Activated T-helper 17 cell treated with anti-CD3 and anti-CD28 coated beads, Interleukin-2, amount 50 U/mL, for 72 hours (primary cell): Measurements from ENCODE around the gene TCOF1. TPM values are rescaled to one million over a fixed set of nuclear protein-coding genes. Genes with fewer than 3 reads are reported as not detected.
"Not testable (repeated sequence)": the region's sequence is repeated elsewhere in the genome, so short reads cannot be mapped to it uniquely, and the experiment has no call there.

Experiments used
- ATAC-seq: fragments of 150-1000 bp; cut with Tn5 transposase; replicated peaks from 2 replicates; pipeline ENCODE4 v1.10.0; 2021; ENCODE audit warnings: mild to moderate bottlenecking, moderate library complexity
- H3K27ac Mint-ChIP-seq: one replicate; pipeline ENCODE4 v1.8.0; 2022; ENCODE audit warnings: mixed read lengths
- H3K27me3 Mint-ChIP-seq: one replicate; pipeline ENCODE4 v1.8.0; 2022; ENCODE audit warnings: mixed read lengths
- H3K36me3 Mint-ChIP-seq: one replicate; pipeline ENCODE4 v1.8.0; 2022; ENCODE audit warnings: low read depth, mild to moderate bottlenecking, mixed read lengths
- H3K4me1 Mint-ChIP-seq: one replicate; pipeline ENCODE4 v1.8.0; 2022; ENCODE audit warnings: mixed read lengths
- H3K4me3 Mint-ChIP-seq: one replicate; pipeline ENCODE4 v1.8.0; 2022; ENCODE audit warnings: mild to moderate bottlenecking, mixed read lengths
- H3K9me3 Mint-ChIP-seq: one replicate; pipeline ENCODE4 v1.8.0; 2022; ENCODE audit warnings: mixed read lengths
- total RNA-seq, 2 donors: library from RNA; stranded (reverse); gene quantifications; one replicate each; pipeline ENCODE4 v1.2.3, GENCODE V29; 2022

The TCOF1 gene
- total RNA-seq, 2 donors from 2014 or later: 55.3 to 117 TPM

DNA sequence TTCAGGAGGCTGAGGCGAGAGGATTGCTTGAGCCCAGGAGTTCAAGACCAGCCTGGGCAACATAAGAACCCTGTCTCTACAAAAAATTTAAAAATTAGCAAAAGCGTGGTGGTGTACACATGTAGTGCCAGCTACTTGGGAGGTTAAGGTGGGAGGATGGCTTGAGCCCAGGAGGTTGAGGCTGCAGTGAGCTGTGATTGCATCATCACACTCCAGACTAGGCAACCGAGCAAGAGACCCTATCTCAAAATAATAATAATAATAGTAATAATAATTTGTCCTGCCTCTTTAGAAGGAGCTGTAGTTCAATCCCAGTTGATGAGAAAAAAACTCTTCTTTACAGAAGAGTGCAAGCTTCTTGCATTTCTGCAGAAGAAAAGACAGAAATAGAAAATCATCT lies 65.3 kb downstream of the TCOF1 start:
- Mint-ChIP-seq H3K4me3 (no peak overlapping the region), H3K4me1 (no peaks in the 10 kb centered on the region), H3K27me3 (no peaks in the 10 kb centered on the region), H3K27ac (no peak overlapping the region), H3K9me3 (no peaks in the 10 kb centered on the region), H3K36me3 (no peaks in the 10 kb centered on the region)
- ATAC-seq: no peak

DNA sequence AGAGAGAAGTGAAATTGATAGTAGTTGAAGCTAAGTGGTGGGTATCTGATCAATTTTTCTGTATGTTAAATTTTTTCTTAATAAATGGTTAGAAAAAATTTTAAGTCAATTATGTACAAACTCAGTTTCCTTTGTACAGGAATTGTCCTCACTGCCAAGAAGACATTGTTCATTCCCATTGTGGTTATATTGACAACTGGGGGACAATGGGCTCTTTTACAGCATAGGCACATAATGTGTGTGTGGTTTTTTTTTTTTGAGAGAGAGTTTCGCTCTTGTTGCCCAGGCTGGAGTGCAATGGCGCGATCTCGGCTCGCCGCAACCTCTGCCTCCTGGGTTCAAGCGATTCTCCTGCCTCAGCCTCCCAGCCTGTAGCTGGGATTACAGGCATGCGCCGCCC lies 68.7 kb downstream of the TCOF1 start:
- not testable (repeated sequence) for H3K9me3 Mint-ChIP-seq, H3K4me1 Mint-ChIP-seq, H3K27ac Mint-ChIP-seq, ATAC-seq, H3K4me3 Mint-ChIP-seq, H3K36me3 Mint-ChIP-seq, H3K27me3 Mint-ChIP-seq

DNA sequence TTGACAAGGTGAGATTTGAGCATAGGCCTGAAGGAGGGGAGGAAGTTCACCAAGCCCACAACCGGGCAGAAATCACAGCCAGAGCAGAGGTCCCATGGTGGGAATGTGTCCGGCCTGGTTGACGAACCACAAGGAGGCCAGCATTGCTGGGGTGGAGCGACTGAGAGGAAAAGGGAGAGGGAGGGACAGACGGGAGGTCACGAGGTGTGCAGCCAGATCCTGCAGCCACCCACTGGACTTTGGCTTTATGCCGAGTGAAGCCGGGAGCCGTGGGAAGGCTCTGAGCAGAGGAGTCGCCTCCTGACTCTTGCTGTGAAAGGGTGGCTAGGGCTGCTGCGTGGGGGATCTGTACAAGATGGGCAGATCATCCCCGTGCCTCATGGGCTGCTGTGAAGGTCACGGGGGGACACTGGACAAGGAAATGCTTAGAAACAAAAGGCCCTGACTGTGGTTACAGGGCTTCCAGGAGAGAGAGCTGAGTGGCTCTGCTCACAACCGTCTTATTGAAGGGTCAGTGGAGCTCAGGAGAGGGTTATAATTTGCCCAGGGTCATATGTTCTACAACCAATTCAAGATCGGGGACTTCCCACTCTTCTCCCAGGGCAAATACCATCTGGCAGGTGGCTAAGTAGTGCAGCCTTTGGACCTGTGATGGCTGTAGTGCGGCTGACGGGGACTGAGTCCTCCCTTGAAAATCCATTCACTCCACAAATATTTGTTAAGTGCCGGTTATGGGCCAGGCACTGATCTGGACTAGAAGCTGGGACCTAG lies 70.8 kb downstream of the TCOF1 start:
- H3K9me3 Mint-ChIP-seq: no peaks in the 10 kb centered on the region
- peaks cover 3% of the 10 kb centered on the region for H3K27me3 Mint-ChIP-seq
- no peaks in the 10 kb centered on the region for H3K4me1 Mint-ChIP-seq
- H3K27ac Mint-ChIP-seq: no peak overlapping the region
- no peak for ATAC-seq
- H3K4me3 Mint-ChIP-seq: no peak overlapping the region
- no peaks in the 10 kb centered on the region for H3K36me3 Mint-ChIP-seq

DNA sequence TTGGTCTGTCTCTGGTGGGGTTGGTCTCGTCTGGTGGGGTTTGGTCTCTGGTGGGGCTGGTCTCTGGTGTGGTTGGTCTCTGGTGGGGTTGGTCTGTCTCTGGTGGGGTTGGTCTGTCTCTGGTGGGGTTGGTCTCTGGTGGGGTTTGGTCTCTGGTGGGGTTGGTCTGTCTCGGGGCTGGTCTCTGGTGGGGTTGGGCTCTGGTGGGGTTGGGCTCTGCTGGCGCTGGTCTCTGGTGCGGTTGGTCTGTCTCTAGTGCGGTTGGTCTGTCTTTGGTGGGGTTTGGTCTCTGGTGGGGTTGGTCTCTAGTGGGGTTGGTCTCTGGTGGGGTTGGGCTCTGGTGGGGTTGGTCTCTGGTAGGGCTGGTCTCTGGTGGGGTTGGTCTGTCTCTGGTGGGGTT lies 71.5 kb downstream of the TCOF1 start:
- H3K4me3 Mint-ChIP-seq: no peak overlapping the region
- no peaks in the 10 kb centered on the region for H3K36me3 Mint-ChIP-seq
- ATAC-seq: no peak
- no peak overlapping the region for H3K27ac Mint-ChIP-seq
- peaks cover 3% of the 10 kb centered on the region for H3K27me3 Mint-ChIP-seq
- no peaks in the 10 kb centered on the region for H3K9me3 Mint-ChIP-seq
- H3K4me1 Mint-ChIP-seq: no peaks in the 10 kb centered on the region

DNA sequence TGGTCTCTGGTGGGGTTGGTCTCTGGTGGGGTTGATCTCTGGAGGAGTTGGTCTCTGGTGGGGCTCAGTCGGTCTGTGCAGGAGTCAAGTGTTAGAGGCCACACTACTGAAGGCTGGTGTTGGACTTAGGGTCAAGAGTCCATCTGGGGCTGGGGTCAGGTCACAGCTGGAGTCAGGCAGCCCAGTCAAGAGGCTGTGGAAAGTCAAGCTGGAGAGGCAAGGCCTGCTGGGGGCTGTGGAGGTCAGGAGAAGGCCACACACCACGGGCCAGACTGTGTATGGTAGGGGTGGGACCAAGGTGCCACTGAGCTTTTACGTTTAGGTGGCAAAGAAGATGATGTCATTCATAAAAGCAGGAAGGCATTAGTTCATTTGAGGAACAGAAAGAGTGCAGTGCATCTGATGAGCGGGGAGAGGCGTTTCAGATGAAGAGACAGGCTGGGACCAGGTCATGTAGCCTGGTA lies 71.9 kb downstream of the TCOF1 start:
- H3K36me3 Mint-ChIP-seq: no peaks in the 10 kb centered on the region
- no peak overlapping the region for H3K4me3 Mint-ChIP-seq
- no peak for ATAC-seq
- H3K4me1 Mint-ChIP-seq: no peaks in the 10 kb centered on the region
- no peak overlapping the region for H3K27ac Mint-ChIP-seq
- H3K9me3 Mint-ChIP-seq: no peaks in the 10 kb centered on the region
- H3K27me3 Mint-ChIP-seq: peaks cover 3% of the 10 kb centered on the region

DNA sequence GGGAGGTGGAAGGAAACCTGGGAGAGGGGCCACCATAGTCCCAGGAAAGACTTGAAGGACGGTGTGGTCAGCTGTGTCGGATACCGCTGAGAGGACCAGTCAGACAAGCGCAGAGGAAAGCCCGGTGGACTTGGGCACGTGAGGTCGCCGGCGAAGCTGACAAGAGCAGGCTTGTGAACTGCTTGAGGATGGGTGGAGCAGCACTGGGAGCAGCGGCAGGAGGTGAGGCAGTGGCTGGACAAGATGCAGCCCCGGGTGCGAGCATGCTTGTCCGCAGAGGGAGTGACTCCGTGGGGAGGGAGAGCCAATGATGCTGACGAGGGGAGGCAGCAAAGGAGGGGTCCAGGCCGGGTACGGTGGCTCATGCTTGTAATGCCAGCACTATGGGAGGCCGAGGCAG lies 73.6 kb downstream of the TCOF1 start:
- ATAC-seq: no peak
- no peak overlapping the region for H3K4me3 Mint-ChIP-seq
- H3K36me3 Mint-ChIP-seq: no peaks in the 10 kb centered on the region
- H3K27ac Mint-ChIP-seq: no peak overlapping the region
- peaks cover 4% of the 10 kb centered on the region for H3K4me1 Mint-ChIP-seq
- H3K27me3 Mint-ChIP-seq: peaks cover 3% of the 10 kb centered on the region
- H3K9me3 Mint-ChIP-seq: no peaks in the 10 kb centered on the region

DNA sequence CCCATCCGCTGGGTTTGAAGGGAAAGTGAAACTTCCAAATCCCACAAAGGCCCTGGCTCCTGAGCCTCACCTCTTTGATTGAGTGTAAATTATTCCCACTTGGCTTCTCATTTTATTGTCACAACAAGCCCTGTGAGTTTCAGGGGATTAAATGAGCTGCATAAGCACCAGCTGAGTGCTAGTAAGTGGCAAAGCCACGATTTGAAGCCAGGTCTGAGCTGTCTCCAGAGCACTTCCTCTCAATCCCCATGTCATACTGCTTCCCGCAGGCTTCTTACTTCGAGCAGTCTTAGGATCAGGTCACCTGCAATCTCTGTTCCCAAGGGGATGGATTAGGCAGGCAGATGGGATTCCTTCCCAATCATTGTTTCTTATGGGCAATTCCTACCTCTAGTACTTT lies 74.1 kb downstream of the TCOF1 start:
- Mint-ChIP-seq H3K36me3 (no peaks in the 10 kb centered on the region), H3K4me1 (peaks cover 8% of the 10 kb centered on the region), H3K9me3 (no peaks in the 10 kb centered on the region), H3K27ac (no peak overlapping the region), H3K27me3 (peaks cover 3% of the 10 kb centered on the region), H3K4me3 (no peak overlapping the region)
- ATAC-seq: no peak

DNA sequence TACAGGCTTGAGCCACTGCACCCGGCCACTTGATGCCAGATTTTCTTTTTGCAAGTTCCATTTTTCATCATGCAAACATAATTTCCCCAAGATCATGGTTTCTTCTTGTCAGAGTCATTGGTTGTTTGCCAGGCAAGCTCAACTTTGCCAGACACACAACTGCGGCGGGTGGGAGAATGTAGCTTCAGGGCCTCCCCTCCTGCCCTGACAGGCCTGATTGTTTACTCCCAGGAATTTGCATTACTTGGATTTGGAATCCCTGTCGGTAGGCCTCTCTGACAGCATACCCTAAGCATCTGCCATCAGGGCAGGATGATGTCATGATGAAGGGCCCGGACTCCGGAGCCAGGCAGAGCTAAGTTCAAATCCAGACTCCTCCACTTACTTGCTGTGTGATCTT lies 77.0 kb downstream of the TCOF1 start:
- no peak for ATAC-seq
- Mint-ChIP-seq H3K27me3 (peaks cover 1% of the 10 kb centered on the region), H3K4me1 (peaks cover 8% of the 10 kb centered on the region), H3K27ac (no peak overlapping the region), H3K4me3 (no peak overlapping the region), H3K36me3 (no peaks in the 10 kb centered on the region), H3K9me3 (no peaks in the 10 kb centered on the region)

DNA sequence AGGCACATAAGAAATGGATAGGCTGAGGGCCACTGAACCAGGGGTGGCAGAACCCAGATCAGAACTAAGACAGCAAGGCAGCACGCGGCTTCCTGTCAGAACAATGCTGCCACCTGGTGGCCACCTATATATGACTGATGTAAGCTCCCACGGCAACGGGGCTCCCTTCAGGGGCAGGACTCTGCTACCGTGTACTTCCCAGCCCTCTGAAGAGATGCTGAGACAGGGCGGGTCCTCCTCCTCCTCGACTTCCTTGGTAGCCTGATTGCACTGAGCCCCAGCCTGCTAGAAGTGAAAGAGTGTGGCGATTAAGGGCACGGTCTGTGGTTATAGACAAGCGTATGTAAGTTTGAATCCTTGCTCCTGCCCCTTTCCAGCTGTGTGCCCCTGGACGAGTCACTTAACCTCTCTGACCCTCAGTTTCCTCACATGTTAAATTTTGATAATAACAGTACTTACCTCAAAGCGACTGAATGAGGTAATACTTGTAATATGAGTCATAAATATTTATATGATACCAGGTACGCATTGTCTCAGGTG lies 78.7 kb downstream of the TCOF1 start:
- peaks cover 4% of the 10 kb centered on the region for H3K36me3 Mint-ChIP-seq
- peaks cover 8% of the 10 kb centered on the region for H3K4me1 Mint-ChIP-seq
- H3K27me3 Mint-ChIP-seq: no peaks in the 10 kb centered on the region
- ATAC-seq: peak; percentile 97
- peak overlapping the region; percentile 88 for H3K27ac Mint-ChIP-seq
- H3K9me3 Mint-ChIP-seq: no peaks in the 10 kb centered on the region
- peak overlapping the region; percentile 56 for H3K4me3 Mint-ChIP-seq

DNA sequence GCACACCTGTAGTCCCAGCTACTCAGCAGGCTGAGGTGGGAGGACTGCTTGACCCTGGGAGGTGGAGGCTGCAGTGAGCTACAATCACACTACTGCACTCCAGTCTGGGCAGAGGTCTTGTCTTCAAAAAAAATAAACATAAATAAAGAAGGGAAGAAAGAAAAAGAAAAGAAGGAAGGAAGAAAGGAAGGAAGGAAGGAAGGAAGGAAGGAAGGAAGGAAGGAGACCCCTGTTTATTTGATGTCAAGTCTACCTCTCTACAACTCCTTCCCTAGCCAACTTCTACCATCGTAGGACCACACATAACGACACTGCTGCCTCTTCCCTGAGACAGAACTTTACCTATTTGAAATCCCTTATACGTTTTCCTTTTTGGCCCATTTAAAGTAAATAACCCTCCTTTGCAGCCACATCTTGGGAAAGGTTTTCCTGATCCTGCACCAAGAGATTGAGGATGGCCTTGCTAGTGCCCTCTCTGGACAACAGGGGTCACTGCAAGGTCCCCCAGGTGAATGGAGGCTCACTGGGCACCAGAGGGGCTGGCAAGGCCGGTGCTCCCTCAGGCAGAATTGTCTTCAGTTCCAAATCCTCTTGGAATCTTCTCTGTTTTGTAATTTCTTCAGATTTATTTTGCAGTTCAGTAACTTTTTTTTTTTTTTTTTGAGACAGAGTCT lies 81.5 kb downstream of the TCOF1 start:
- H3K27me3 Mint-ChIP-seq: no peaks in the 10 kb centered on the region
- H3K4me1 Mint-ChIP-seq: peaks cover 14% of the 10 kb centered on the region
- H3K9me3 Mint-ChIP-seq: no peaks in the 10 kb centered on the region
- no peak for ATAC-seq
- no peak overlapping the region for H3K4me3 Mint-ChIP-seq
- peaks cover 28% of the 10 kb centered on the region for H3K36me3 Mint-ChIP-seq
- H3K27ac Mint-ChIP-seq: no peak overlapping the region

DNA sequence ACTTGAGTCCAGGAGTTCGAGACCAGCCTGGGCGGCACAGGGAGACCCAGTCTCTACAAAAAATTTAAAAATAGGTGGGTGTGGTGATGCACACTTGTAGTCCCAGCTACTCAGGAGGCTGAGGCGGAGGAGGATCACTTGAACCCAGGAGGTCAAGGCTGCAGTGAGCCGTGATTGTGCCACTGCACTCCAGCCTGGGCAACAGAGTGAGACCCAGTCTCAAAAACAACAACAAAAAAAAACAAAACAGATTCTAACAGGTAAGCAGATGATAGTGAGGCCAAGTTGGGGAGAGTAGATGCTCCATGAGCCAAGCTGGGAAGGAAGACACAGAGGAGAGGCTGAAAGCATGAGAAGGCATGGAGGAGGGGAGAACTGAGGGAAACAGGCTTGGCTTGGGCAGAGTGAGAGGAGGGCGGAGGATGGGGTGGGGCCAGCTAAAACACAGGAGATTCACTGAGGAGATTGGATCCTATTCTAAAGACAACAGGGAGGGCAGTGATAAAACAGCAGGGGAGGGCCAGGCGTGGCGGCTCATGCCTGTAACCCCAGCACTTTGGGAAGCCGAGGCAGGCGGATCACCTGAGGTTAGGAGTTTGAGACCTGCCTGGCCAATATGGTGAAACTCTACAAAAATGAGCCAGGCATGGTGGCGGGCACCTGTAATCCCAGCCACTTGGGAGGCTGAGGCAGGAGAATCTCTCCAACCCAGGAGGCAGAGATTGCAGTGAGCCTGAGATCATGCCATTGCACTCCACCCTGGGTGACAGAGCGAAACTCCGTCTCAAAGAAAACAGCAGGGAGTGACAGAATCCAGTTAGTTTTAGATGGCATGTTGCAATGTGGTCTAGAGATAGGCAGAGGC lies 83.7 kb downstream of the TCOF1 start:
- Mint-ChIP-seq H3K27ac (peak overlapping the region; percentile 49), H3K9me3 (no peaks in the 10 kb centered on the region), H3K4me3 (no peak overlapping the region), H3K36me3 (peaks cover 49% of the 10 kb centered on the region), H3K27me3 (no peaks in the 10 kb centered on the region), H3K4me1 (peaks cover 15% of the 10 kb centered on the region)
- no peak for ATAC-seq

DNA sequence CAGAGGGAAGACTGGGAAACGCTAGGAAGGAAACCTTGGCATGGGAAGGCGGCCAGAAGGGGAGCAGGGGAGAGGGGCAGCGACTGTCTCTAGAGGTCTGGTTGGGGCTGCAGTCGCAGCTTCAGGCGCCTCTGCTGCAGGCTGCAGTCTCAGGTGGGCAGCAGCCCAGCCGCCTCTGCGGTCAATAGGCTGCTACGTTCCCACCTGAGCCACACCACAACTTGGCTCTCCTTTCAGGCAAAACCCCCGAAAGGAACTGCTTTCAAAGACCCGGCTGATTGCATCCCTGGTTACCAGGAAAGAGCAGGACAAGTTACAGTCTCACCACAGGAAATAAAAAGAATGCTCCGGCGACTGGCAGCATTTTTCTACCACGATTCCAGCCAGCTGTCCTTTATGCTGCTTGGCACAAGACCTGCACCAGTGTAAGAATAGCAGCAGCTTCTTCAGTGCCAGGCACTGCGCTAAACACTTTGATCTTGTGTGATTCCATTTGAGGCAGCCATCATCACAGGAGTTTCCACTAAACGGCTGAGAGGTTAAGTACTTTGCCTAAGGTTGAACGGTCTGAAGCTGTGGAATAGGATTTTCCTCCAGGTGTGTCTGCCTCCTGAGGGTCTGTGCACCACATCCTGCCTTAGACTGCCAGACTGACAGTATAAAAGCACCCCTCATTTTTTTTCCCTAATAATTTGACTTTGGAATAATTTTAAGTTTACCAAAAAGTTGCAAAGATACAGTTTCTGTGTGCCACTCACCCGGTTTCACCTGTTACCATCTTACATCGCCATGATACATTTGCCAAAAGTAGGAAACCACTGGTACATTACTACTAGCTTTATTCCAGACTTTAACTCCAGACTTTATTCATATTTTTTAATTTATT lies 84.6 kb downstream of the TCOF1 start:
- Mint-ChIP-seq H3K4me3 (no peak overlapping the region), H3K27me3 (no peaks in the 10 kb centered on the region), H3K36me3 (peaks cover 58% of the 10 kb centered on the region), H3K9me3 (no peaks in the 10 kb centered on the region), H3K27ac (peak overlapping the region; percentile 49), H3K4me1 (peaks cover 19% of the 10 kb centered on the region)
- ATAC-seq: no peak

DNA sequence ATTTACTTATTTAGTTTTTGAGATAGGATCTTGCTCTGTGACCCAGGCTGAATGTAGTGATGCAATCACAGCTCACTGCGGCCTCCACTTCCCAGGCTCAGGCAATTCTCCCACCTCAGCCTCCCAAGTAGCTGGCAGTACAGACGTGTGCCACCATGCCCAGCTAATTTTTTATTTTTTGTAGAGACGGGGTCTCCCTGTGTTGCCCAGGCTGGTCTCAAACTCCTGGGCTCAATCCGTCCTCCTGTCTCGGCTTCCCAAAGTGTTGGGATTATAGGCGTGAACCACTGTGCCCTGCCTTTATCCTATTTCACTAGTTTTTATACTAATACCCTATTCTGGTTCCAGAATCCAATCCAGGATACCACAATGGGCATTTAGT lies 85.2 kb downstream of the TCOF1 start:
- H3K36me3 Mint-ChIP-seq: peaks cover 64% of the 10 kb centered on the region
- H3K4me3 Mint-ChIP-seq: no peak overlapping the region
- peaks cover 23% of the 10 kb centered on the region for H3K4me1 Mint-ChIP-seq
- H3K27me3 Mint-ChIP-seq: no peaks in the 10 kb centered on the region
- ATAC-seq: no peak
- H3K9me3 Mint-ChIP-seq: no peaks in the 10 kb centered on the region
- no peak overlapping the region for H3K27ac Mint-ChIP-seq
